DOHH2 (cell line): Measurements from ENCODE around the gene JUNB.

Source experiments
- EZH2phosphoT487 ChIP-seq: fragments of 200-600 bp; sonication (generic); IDR thresholded peaks from 2 replicates; pipeline ENCODE4 v1.6.1; 2017; ENCODE audit warnings: borderline replicate concordance, mild to moderate bottlenecking, antibody characterized with exemption, low read length, moderate library complexity, mixed read lengths
- TF ChIP-seq, protein P1 (sequence below): fragments of 200-600 bp; sonication (generic); IDR thresholded peaks from one replicate; pipeline ENCODE4 v1.5.1; 2014; ENCODE audit warnings: antibody characterized with exemption, mild to moderate bottlenecking, low read depth, low read length; ENCODE audit not compliant: poor library complexity, severe bottlenecking

GRCh38 chr19:12749938-12750521 is 41.3 kb upstream of the JUNB start:
- TF ChIP-seq, protein P1, sequence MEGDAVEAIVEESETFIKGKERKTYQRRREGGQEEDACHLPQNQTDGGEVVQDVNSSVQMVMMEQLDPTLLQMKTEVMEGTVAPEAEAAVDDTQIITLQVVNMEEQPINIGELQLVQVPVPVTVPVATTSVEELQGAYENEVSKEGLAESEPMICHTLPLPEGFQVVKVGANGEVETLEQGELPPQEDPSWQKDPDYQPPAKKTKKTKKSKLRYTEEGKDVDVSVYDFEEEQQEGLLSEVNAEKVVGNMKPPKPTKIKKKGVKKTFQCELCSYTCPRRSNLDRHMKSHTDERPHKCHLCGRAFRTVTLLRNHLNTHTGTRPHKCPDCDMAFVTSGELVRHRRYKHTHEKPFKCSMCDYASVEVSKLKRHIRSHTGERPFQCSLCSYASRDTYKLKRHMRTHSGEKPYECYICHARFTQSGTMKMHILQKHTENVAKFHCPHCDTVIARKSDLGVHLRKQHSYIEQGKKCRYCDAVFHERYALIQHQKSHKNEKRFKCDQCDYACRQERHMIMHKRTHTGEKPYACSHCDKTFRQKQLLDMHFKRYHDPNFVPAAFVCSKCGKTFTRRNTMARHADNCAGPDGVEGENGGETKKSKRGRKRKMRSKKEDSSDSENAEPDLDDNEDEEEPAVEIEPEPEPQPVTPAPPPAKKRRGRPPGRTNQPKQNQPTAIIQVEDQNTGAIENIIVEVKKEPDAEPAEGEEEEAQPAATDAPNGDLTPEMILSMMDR: no peak
- TF ChIP-seq EZH2phosphoT487: no peak
